ENCODE measurements around the gene TMEM271.
"Not testable (repeated sequence)": the region's sequence is repeated elsewhere in the genome, so short reads cannot be mapped to it uniquely, and the experiment has no call there.

The TMEM271 gene

DNA sequence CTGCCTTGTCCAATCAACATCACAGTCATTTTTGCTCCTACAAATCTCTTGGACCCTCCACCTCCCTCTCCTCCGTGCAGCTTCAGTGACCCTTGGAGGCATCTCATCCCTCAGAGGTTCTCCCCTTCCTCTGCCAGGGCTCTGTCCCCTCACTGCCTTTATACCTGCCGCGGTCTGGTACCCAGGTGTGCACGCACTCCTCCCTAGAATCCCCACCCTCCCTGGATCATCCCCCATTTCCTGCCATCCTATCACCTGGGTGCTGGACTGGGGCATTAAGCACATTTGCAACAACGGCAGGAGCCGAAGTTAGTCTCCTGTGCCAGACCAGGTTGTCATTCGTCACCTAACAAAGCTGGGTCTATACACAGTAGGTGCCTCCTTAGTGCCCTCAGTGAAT is 10.1 kb downstream of the TMEM271 start:
- no peak for DNase-seq (ENCODE audit: low spot score)

DNA sequence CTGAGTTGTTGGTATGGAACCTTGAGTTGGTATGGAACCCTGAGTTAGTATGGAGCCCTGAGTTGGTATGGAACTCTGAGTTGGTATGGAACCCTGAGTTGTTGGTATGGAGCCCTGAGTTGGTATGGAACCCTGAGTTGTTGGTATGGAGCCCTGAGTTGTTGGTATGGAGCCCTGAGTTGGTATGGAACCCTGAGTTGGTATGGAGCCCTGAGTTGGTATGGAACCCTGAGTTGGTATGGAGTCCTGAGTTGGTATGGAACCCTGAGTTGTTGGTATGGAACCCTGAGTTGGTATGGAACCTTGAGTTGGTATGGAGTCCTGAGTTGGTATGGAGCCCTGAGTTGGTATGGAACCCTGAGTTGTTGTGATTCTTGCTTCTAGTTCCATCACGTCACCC is 10.5 kb downstream of the TMEM271 start:
- DNase-seq (ENCODE audit: low spot score) = not testable (repeated sequence)

DNA sequence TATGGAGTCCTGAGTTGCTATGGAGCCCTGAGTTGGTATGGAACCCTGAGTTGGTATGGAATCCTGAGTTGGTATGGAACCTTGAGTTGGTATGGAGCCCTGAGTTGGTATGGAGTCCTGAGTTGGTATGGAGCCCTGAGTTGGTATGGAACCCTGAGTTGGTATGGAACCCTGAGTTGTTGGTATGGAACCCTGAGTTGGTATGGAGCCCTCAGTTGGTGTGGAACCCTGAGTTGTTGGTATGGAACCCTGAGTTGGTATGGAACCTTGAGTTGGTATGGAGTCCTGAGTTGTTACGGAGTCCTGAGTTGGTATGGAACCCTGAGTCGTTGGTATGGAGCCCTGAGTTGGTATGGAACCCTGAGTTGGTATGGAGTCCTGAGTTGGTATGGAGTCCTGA is 13.6 kb downstream of the TMEM271 start:
- not testable (repeated sequence) for DNase-seq (ENCODE audit: low spot score)

DNA sequence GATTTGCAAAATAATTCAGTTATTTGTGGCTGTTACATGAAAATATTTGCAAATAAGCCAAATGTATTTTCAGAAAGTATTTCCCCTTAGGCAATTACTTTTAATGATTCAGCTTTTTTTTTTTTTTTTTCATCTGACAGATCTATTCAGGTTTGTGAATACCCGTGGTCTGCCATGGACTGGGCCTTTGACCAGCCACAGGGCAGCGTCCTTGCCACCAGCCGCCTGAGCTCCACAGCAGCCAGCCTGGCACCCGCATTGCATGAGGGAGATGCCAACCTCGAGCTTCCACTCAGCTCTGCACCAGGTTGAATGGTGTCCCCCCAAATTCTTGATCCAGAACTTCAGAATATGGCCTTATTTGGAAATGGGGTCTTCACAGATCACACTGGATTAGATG is 14.7 kb downstream of the TMEM271 start:
- no peak for DNase-seq (ENCODE audit: low spot score)

DNA sequence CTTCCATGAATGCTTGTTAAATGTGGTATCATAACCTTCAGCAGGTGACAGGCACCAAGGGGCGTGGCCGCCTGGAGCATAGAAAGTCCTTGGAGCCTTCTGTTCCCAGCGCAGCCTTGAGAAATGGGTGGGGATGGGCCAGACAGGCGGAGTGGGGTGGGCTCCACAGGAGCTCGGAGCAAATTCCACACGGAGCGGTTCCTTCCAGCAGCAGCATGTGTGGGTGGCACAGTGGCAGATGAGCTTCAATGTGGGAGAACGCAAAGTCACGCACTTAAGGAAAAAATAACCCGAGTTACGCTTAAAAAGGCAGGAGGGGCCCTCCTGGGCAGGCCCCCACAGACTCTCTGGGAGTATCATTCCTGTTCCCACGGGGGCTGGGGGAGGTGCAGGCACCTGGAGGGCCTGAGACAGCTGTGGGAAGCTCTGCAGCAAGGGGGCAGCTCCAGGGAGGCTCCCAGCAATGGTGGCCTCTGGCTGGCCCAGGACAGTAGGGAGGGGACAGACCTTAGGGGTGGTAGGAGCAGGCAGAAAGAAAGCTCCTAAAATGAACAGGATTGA is 15.3 kb downstream of the TMEM271 start:
- no peak for DNase-seq (ENCODE audit: low spot score)

DNA sequence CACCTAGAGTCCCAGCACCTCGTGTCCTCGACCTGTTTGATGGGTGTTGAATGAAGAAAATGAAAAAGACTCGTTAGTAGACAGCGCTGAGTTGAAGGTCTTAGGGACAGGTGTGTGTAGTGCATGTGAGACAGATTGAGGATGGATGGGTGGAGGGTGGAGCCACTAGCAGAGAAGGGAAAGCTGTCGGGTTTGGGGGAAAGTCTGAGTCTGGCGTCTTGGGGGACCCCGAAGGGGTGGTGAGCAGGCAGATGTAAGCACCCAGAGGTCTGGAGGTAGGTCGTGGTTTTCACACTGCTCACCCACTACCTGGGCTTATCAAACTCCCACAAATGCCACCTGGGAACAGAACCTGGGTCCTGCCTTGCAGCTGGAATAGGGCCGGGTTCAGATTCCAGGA is 16.0 kb downstream of the TMEM271 start:
- no peak for DNase-seq (ENCODE audit: low spot score)

DNA sequence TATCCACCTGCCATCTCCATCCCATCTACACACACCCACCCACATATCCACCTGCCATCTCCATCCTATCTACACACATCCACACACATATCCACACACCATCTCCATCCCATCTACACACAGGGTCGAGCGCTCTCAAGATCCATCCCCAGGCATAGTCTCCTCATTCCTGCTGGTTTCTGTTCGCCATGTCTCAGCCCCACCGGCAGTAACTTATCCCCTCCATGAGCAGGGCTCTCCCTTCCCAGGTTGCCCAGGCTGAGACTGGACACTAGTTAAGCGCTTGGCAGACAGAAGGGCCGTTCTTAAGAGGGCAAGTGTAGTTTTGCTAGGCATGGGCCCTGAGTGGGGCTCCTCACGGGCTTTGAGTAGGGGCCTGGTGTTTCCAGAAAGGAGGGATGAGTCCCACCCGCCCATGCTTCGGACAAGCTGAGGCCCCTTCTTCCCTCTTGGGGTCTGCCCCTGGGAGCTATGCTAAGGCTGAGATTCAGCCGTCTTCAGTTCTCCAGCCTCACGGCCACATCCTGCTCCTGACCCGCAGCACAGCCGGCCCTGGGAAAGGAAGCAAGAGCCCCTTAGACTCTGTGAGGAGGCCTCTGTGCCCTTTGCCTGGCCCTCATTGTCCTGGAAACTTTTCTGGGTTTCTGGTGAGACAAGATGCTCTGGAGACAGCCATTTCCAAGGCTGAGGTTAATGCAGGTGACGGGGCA is 20.4 kb downstream of the TMEM271 start:
- no peak for DNase-seq (ENCODE audit: low spot score)

DNA sequence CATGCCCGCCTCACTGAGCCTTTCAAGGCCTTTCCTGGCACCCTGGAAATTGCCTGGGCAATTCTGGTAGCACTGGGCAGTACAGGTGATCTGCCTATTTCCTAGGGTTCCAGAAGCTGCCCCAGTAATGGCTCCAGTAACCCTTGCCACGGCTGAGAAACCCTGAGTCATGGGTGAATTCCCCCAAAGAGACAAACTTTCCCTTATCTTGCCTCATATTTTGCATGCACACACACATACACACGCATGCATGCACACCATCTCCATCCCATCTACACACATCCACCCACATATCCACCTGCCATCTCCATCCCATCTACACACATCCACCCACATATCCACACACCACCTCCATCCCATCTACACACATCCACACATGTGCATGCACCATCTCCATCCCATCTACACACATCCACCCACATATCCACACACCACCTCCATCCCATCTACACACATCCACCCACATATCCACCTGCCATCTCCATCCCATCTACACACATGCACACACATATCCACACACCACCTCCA is 21.2 kb downstream of the TMEM271 start:
- not testable (repeated sequence) for DNase-seq (ENCODE audit: low spot score)

DNA sequence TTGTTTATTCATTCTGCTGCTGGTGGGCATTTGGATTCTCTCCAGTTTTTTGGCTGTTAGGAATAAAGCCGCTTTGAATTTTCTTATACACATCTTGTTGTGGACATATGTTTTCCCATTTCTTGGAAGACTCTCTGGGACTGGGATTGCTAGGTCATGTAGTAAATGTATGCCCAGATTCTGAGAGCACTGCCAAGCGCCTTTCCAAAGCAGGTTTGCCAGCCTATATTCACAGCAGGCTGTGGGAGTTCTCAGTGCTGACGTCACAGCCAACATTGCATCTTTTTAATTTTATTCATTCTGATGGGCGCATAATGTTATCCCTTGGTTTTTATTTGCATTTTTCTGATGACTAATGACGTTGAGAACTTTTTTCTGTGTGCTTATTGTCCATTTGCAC is 24.1 kb downstream of the TMEM271 start:
- DNase-seq (ENCODE audit: low spot score) = no peak

DNA sequence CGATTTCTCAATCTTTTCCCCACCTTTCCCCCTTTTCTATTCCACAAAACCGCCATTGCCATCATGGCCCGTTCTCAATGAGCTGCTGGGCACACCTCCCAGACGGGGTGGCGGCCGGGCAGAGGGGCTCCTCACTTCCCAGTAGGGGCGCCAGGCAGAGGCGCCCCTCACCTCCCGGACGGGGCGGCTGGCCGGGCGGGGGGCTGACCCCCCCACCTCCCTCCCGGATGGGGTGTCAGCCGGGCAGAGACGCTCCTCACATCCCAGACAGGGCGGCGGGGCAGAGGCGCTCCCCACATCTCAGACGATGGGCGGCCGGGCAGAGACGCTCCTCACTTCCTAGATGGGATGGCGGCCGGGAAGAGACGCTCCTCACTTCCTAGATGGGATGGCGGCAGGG is 25.8 kb downstream of the TMEM271 start:
- DNase-seq (ENCODE audit: low spot score) = not testable (repeated sequence)

DNA sequence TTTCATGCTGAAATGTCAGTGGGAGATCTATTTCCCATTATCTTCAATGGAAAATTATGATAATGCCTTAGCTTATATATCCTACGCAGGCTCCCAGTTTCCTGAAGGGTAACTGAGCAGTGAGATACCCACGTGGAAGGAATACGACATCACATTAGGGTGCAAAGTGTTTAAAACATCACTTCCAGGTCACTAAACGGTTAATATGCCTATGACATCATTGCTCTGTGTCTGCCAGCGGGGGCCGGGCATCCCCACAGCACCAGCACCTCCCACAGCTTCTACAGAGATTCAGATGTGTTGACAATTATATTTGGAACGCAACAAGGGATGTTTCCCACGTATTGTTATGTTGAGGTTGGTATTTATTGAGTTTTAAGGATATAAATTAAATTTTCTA is 27.1 kb downstream of the TMEM271 start:
- no peak for DNase-seq (ENCODE audit: low spot score)

DNA sequence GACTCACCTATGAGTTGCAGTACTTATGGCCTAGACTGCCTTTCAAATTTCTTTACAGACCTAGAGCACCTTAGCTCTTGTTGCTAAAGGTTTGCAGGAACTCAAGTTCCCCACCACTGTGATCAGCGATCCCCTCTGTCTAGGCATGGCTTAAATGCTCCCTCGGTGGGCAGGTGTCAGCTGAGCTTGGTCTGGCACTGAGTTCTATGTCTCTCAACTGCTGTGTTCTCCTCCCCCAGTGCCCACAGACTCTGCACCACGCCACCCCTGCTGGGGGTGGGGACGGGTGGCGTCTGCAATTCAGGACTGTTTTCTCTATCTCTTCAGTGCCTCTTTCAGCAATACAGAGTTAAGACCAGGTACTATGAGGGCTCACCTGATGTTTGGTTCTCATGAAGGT is 30.5 kb downstream of the TMEM271 start:
- no peak for DNase-seq (ENCODE audit: low spot score)

DNA sequence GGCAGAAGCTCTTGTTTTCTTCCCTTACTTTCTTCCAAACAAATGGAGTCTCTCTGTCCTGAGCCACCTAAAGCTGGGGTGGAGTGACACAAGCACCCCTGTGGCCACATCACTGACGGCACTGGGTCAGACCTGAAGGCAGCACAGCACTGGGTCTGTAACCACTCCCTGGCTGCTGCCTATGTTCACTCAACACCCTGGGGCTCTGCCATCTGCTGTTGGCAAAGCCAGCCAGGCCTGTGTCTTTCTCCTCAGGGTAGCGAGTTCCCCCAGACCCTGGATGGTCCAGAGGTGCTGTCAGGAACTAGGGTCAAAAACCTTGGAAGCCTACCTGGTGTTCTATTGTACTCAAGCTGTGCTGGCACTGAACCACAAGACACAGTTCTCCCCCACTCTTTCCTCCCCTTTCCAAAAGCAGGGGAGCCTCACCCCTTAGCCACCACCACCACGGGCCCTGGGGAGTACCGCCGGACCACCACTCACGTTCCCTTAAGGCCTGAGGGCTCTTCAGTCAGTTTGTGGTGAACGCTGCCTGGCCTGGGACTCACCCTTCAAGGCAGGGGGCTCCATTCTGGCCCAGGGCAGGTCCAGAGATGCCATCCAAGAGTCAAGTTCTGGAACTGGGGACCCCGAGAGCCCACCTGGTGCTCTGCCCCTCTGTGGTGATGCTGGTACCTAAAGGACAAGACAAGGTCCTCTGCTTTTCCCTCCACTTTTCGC is 31.5 kb downstream of the TMEM271 start:
- no peak for DNase-seq (ENCODE audit: low spot score)

DNA sequence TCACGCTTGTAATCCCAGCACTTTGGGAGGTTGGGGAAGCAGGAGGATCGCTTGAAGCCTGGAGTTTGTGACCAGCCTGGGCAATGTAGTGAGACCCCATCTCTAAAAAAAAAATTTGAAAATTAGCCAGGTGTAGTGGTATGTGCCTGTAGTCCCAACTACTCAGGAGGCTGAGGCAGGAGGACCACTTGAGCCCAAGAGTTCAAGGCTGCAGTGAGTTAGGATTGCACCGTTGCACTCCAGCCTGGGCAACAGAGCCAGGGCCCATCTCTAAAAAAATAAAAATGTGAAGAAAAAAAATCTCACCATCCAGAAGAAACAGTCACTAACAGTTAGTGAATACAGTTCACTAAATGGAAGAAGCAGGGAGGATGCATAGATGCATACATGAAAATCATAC is 34.8 kb downstream of the TMEM271 start:
- no peak for DNase-seq (ENCODE audit: low spot score)

DNA sequence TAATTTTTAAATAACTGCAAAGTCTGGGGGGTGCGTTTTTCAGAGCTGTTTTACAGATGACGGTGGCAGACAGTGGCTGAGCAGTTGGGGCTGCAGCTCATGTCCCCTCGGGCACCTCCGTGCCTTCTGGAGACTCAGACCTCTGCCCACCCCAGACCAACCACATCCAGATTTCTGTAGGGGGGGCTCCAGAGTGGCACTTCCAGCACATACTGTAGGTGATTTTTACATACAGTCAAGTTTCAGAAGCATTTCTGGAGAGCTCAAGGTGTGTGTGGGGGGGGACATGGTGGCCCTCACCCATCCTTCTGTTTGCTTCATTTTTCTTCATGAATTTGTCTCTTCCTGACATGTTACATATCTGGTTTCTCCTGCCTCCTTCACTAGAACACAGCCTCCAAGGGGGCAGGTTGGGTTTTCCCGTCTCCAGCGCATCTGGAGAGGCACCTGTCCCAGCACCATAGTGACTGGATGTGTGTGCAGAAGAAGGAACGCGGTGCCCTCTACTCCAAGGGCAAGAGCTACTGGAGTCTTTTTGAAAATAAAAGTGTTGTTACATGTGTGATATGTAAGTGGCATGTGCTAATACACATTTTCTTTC is 37.5 kb downstream of the TMEM271 start:
- DNase-seq (ENCODE audit: low spot score) = no peak

DNA sequence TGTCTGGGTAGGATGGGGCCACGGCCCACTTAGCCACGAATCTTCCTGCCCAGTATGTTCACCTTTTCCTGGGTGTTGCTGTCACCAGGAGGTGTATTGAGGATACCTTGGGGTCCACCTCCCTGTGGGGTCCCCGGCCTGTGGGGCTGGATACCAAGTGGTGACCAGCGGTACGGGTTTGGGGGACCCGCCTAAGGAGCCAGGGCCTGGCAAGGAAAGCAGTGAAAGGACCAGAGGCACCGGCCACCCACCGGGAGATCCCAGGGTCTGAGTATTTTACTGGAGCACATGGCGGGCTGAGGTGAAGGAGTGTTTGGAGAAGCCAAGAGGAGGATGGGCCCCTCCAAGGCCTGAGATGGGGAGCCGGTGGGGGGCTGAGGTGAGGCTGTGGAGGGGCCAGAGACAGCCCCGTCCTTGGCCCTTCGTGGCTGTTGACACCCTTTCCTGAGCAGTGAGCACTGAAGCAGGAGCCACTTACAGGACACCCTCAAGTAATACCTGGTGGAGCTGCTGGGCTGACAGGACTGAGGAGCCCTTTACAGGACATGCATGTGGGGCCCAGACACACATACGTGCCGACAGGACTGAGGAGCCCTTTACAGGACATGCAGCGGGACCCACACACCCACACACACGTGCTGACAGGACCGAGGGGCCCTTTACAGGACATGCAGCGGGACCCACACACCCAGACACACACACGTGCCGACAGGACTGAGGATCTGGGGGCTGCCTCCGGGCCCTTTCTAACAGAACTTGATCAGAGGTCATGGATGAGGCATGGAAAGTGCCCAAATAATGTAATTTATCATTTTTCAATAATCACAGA is 38.4 kb downstream of the TMEM271 start:
- DNase-seq (ENCODE audit: low spot score) = no peak

DNA sequence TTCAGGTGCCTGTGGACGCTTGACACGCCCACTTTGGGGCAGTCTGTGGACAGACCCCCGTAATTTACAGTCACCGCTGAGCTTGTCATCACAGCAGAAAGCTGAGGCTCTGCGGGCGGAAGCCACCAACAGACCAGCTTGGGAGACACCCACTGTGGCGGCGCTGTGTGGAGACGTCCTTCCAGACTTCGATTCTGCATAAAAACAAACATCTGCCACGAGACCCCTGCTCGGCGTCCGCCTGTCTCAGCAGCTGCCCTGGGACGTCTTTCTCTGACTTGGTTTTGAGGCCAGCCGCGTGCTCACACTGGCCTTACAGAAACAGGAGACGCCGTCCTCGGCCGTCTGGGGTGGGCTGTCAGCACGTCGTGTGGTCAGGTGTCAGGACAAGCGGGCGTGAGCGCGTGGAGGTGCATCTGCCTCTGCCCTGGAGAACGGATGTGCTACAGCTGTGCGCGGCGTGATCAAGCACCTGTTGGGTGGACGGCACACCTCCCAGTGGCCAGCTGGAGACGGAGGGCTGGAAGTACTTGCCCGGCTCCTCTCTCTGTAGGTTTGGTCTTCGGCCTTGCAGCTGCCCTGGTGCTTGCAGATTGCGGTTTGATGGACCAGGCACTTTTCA is 39.6 kb downstream of the TMEM271 start:
- no peak for DNase-seq (ENCODE audit: low spot score)

DNA sequence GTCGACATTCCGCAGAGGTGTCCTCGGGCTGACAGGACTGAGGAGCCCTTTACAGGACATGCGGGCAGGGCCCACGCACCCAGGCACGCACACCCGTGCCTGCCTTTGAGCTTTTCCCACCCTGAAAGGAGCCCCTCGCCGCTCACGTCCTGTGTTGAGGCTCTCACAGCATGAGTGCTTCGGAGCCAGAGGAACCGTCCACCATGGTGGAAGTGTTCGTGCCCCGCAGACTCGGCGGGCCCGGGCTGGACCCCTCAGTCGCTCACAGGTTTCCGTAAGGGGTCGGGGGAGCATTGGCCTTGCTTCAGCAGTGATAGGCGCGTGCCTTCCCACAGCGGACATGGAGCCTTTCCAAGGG is 40.2 kb downstream of the TMEM271 start:
- no peak for DNase-seq (ENCODE audit: low spot score)

DNA sequence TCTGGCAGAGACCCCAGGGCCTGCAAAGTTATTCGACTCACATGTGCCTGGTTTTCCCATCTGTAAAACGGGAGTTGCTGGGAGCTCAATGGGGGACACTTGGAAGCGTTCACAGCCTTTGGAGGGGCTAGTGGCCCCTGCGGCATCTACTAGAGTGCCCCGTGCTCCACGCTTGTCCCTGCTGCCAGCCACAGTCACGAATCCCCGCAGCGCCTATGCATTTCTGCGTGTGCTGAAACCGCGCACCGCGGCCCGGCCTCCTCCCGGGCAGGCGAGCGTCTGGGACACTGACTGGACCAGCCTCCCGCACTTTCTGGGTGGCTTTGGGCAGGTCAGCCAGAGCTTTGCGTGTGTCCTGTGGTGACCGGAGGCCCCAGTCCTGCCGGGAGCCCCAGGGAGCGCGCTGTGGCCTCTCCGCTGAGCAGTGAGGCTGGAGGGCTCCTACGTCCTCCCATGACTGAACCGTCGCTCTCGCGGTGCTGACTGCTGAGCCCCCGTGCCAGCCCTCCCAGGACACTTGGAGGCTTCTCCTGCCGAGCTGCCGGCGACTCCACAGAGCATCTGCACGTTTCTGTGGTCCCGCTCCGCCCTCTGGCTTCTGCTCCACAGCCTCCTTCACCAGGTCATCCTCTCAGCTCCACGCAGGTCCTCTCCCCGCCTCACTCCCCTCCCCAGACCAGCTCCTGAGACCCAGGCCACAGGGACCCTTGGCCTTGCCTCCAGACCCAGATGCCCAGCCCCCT is 40.7 kb downstream of the TMEM271 start:
- no peak for DNase-seq (ENCODE audit: low spot score)

DNA sequence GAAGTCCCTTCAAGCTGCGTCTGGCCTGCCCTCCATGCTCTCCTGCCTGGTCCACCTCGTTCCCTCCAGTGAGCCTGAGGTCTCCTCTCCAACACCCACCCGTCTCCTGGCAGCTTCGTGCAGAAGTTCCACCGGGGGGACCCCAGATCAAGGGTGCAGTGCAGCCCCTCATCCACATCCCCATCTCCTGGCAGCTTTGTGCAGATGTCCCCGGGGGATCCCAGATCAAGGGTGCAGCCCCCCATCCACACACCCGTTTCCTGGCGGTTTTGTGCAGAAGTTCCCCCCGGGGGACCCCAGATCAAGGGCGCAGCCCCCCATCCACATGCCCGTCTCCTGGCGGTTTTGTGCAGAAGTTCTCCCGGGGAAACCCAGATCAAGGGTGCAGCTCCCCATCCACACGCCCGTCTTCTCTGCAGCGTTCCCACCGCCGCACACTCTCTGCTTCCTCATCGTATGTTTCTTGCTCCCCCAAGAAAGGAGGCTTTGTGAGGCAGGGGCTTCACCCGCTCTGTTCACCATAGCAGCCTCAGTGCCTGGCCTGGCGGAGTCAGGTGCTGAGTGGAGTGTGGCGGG is 41.4 kb downstream of the TMEM271 start:
- DNase-seq (ENCODE audit: low spot score) = no peak

Measured in D341Med (cell line).